A673 (cell line): ENCODE measurements around the gene TTLL4. TPM values are rescaled to one million over a fixed set of nuclear protein-coding genes. Genes with fewer than 3 reads are reported as not detected.

ENCODE experiments used
- BruUV-seq: library from RNA; stranded (reverse); fragments of 400-500 nt; replicated peaks from 2 replicates; lab custom pipeline; 2021; lab: Mats Ljungman, UMichigan
- CTCF ChIA-PET: fragments of 300-600 bp; sonication (Branson Sonifier 250); formaldehyde crosslinking; loops from one replicate; lab custom pipeline; 2022; ENCODE audit warnings: antibody characterized with exemption; lab: Charles Lee
- POLR2A ChIA-PET: fragments of 300-600 bp; sonication (Branson Sonifier 250); formaldehyde crosslinking; loops from one replicate; lab custom pipeline; 2022; ENCODE audit warnings: antibody characterized with exemption; ENCODE audit not compliant: low non-redundant PET; lab: Charles Lee
- DNase-seq: peaks from one replicate; pipeline ENCODE4 v3.0.0-alpha.2; 2015; ENCODE audit warnings: low spot score
- H3K27ac ChIP-seq: fragments of 200-600 bp; sonication (generic); 2 replicates; pipeline ENCODE4 v1.5.1; 2016; ENCODE audit warnings: mixed run types, low read depth, mild to moderate bottlenecking, mixed read lengths, antibody characterized with exemption, low read length; ENCODE audit not compliant: poor library complexity, severe bottlenecking
- H3K27me3 ChIP-seq: fragments of 200-600 bp; sonication (generic); replicated peaks from 2 replicates; pipeline ENCODE4 v1.6.1; 2017; ENCODE audit warnings: mixed run types, low read depth, mild to moderate bottlenecking, mixed read lengths, antibody characterized with exemption, low read length; ENCODE audit not compliant: insufficient read depth, poor library complexity
- H3K36me3 ChIP-seq: fragments of 200-600 bp; sonication (generic); 2 replicates; pipeline ENCODE4 v1.6.1; 2016; ENCODE audit warnings: mixed run types, mild to moderate bottlenecking, mixed read lengths, antibody characterized with exemption, low read length; ENCODE audit not compliant: insufficient read depth, poor library complexity, severe bottlenecking
- H3K4me1 ChIP-seq: fragments of 200-600 bp; sonication (generic); 2 replicates; pipeline ENCODE4 v1.6.1; 2017; ENCODE audit warnings: mixed run types, mild to moderate bottlenecking, mixed read lengths, antibody characterized with exemption, low read length; ENCODE audit not compliant: insufficient read depth, poor library complexity, severe bottlenecking
- H3K4me3 ChIP-seq: fragments of 200-600 bp; sonication (generic); 2 replicates; pipeline ENCODE4 v1.5.1; 2016; ENCODE audit warnings: low read depth, mixed run types, mild to moderate bottlenecking, mixed read lengths, low read length; ENCODE audit not compliant: poor library complexity, severe bottlenecking
- H3K9me3 ChIP-seq: fragments of 200-600 bp; sonication (generic); 2 replicates; pipeline ENCODE4 v1.6.1; 2016; ENCODE audit warnings: mixed run types, low read depth, mild to moderate bottlenecking, mixed read lengths, antibody characterized with exemption, low read length; ENCODE audit not compliant: poor library complexity, severe bottlenecking
- CTCF ChIP-seq: fragments of 300-800, 200-600 bp; sonication (generic); conservative IDR thresholded peaks from 2 replicates; pipeline ENCODE4 v1.5.1; 2017; ENCODE audit warnings: low read depth, mild to moderate bottlenecking, antibody characterized with exemption, low read length, moderate library complexity, mixed read lengths
- EZH2 ChIP-seq: fragments of 200-600 bp; sonication (generic); IDR thresholded peaks from 2 replicates; pipeline ENCODE4 v1.6.1; 2017; ENCODE audit warnings: borderline replicate concordance, low read depth, mild to moderate bottlenecking, mixed read lengths, antibody characterized with exemption, low read length; ENCODE audit not compliant: poor library complexity, severe bottlenecking
- intact Hi-C: fragments of 100-400 bp; cut with micrococcal nuclease; formaldehyde crosslinking; loops from one replicate; pipeline ENCODE4 v1.10.0; 2022; ENCODE audit not compliant: unreplicated experiment
- total RNA-seq: library from RNA; stranded (reverse); gene quantifications from 2 replicates; pipeline ENCODE4 v1.2.3, GENCODE V29; 2021

TTLL4 gene
- total RNA-seq, 1 experiment from 2014 or later = 100 TPM

DNA sequence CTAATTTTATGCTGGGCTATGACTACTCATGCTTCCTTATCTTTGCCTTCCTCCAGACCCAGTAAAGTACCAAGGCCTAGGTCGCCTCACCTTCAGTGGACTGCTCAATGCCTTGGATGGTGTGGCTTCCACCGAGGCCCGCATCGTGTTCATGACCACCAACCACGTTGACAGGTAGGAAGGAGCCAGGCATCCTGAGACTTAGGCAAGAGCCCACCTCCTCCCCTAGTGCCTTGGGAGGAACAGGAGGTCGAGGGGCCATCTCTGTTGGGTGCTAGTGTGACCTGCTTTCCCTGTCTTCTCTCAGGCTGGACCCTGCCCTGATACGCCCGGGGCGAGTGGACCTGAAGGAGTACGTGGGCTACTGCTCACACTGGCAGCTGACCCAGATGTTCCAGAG is 47.8 kb upstream of the TTLL4 start:
- BruUV-seq = no TSS peak
- Histone ChIP-seq H3K27ac (no peak overlapping the region), H3K4me3 (no peak overlapping the region), H3K4me1 (peaks cover 6% of the 10 kb centered on the region), H3K9me3 (no peaks in the 10 kb centered on the region), H3K27me3 (no peaks in the 10 kb centered on the region), H3K36me3 (peaks cover 55% of the 10 kb centered on the region)
- TF ChIP-seq CTCF = no peak
- TF ChIP-seq EZH2 = no peak
- CTCF ChIA-PET = no interaction called here
- intact Hi-C loops = no loop called here
- no peak for DNase-seq
- POLR2A ChIA-PET = no interaction called here

- intact Hi-C loops = no loop called here
- H3K9me3 ChIP-seq = no peaks in the 10 kb centered on the region
- CTCF ChIA-PET = interaction anchor here (0.6 kb wide), 1 partner anchor 11 kb away, joined by 3 read pairs; no protein-coding TSS in a partner anchor
- peaks cover 53% of the 10 kb centered on the region for H3K36me3 ChIP-seq
- BruUV-seq = no TSS peak
- H3K4me1 ChIP-seq = peaks cover 6% of the 10 kb centered on the region
- POLR2A ChIA-PET = no interaction called here
- TF ChIP-seq EZH2 = no peak
- TF ChIP-seq CTCF = no peak
- DNase-seq = no peak
- H3K27ac ChIP-seq = no peak overlapping the region
- no peaks in the 10 kb centered on the region for H3K27me3 ChIP-seq
- H3K4me3 ChIP-seq = no peak overlapping the region
These were observed 46.7 kb upstream of the TTLL4 start for GRCh38 chr2:218663901-218664300.

GRCh38 chr2:218664653-218665052 is 46.0 kb upstream of the TTLL4 start:
- ChIA-PET CTCF (interaction anchor here (0.6 kb wide), 1 partner anchor 10 kb away, joined by 3 read pairs; no protein-coding TSS in a partner anchor), POLR2A (no interaction called here)
- BruUV-seq = no TSS peak
- intact Hi-C loops = no loop called here
- H3K27me3 ChIP-seq = no peaks in the 10 kb centered on the region
- DNase-seq = no peak
- H3K36me3 ChIP-seq = peaks cover 53% of the 10 kb centered on the region
- TF ChIP-seq CTCF (no peak), EZH2 (no peak)
- no peaks in the 10 kb centered on the region for H3K9me3 ChIP-seq
- no peak overlapping the region for H3K27ac ChIP-seq
- peaks cover 6% of the 10 kb centered on the region for H3K4me1 ChIP-seq
- H3K4me3 ChIP-seq = no peak overlapping the region
